ENCODE results near the gene PNPLA7. TPM values are rescaled to one million over a fixed set of nuclear protein-coding genes. Genes with fewer than 3 reads are reported as not detected.

PNPLA7 gene
- total RNA-seq, 1 experiment from 2014 or later, result 1.3 TPM

DNA sequence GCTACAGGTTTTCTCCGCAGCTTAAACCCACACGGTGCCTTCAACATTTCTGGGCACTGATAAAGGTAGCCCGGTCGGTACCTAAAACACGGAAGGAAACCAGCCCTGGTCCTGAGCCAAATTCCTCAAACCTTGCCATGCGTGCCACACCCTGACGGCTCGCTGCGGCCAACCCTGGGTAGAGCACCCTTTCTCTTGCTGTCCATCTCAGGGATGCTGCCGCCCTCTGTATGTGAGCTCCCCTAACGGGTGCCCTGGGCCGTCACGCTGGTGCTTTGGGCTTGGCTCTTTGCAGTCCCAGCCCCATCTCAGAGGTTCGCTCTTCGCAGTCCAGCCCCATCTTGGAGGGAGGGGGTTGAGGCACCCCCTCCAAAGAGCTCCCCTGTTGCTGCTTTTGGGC is 43.9 kb downstream of the PNPLA7 start:
- Mint-ChIP-seq H3K4me1 (no peaks in the 10 kb centered on the region), H3K9me3 (peaks cover 41% of the 10 kb centered on the region), H3K4me3 (no peak overlapping the region), H3K36me3 (peaks cover 21% of the 10 kb centered on the region), H3K27me3 (ENCODE audit: low read depth) (peaks cover 13% of the 10 kb centered on the region), H3K27ac (no peak overlapping the region)
- CTCF ChIA-PET, result no interaction called here
- ATAC-seq (no peak), DNase-seq (ENCODE audit: low spot score) (no peak)
- no peak for TF ChIP-seq ZNF121 (CRISPR knock-in tag; IDR thresholded peaks at IDR 0.05)
- TF ChIP-seq CREM (CRISPR knock-in tag; IDR thresholded peaks at IDR 0.05), result no peak
- no peak for TF ChIP-seq JAZF1 (CRISPR knock-in tag; IDR thresholded peaks at IDR 0.05)
- TF ChIP-seq, protein P1, sequence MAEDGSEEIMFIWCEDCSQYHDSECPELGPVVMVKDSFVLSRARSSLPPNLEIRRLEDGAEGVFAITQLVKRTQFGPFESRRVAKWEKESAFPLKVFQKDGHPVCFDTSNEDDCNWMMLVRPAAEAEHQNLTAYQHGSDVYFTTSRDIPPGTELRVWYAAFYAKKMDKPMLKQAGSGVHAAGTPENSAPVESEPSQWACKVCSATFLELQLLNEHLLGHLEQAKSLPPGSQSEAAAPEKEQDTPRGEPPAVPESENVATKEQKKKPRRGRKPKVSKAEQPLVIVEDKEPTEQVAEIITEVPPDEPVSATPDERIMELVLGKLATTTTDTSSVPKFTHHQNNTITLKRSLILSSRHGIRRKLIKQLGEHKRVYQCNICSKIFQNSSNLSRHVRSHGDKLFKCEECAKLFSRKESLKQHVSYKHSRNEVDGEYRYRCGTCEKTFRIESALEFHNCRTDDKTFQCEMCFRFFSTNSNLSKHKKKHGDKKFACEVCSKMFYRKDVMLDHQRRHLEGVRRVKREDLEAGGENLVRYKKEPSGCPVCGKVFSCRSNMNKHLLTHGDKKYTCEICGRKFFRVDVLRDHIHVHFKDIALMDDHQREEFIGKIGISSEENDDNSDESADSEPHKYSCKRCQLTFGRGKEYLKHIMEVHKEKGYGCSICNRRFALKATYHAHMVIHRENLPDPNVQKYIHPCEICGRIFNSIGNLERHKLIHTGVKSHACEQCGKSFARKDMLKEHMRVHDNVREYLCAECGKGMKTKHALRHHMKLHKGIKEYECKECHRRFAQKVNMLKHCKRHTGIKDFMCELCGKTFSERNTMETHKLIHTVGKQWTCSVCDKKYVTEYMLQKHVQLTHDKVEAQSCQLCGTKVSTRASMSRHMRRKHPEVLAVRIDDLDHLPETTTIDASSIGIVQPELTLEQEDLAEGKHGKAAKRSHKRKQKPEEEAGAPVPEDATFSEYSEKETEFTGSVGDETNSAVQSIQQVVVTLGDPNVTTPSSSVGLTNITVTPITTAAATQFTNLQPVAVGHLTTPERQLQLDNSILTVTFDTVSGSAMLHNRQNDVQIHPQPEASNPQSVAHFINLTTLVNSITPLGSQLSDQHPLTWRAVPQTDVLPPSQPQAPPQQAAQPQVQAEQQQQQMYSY (CRISPR knock-in tag; IDR thresholded peaks at IDR 0.05), result no peak
- TF ChIP-seq NFATC4 (CRISPR knock-in tag; IDR thresholded peaks at IDR 0.05), result no peak
- POLR2A ChIA-PET, result no interaction called here

DNA sequence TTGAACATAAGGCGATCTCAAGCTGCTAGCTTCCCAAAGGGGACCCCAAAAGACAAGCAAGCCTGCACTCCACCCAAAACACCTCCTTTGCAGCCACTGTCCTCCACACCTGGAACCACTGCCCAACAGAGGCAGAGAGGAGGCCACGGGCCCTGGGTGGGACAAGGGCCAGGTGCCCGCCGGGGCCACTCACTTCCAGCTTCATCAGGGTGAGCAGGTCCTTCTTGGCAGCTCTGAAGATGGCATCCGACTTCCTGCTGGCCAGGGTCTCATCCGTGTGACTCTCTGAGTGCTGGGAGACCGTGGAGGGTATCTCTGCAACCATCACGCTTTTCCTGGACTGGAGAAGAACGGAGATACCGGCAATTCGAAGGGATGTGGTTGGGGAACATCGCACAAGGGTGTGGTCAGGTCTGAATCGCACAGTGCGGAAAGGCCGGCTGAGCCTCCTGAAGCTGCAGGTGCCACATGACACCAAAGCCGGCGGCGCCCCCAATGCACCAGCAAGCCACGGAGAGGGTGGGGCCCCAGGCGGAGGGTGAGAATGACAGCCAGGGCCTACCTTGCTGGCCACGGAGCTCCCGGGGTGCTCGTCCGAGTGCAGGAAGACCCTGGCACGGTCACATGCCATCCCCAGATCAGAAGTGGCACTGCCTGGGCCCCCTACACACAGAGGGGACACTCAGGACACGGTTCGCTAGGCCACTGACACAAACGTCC is 44.6 kb downstream of the PNPLA7 start:
- H3K27me3 Mint-ChIP-seq (ENCODE audit: low read depth), result peaks cover 13% of the 10 kb centered on the region
- DNase-seq (ENCODE audit: low spot score), result no peak
- CTCF ChIA-PET, result no interaction called here
- H3K36me3 Mint-ChIP-seq, result peaks cover 20% of the 10 kb centered on the region
- H3K4me1 Mint-ChIP-seq, result no peaks in the 10 kb centered on the region
- TF ChIP-seq, protein P2, sequence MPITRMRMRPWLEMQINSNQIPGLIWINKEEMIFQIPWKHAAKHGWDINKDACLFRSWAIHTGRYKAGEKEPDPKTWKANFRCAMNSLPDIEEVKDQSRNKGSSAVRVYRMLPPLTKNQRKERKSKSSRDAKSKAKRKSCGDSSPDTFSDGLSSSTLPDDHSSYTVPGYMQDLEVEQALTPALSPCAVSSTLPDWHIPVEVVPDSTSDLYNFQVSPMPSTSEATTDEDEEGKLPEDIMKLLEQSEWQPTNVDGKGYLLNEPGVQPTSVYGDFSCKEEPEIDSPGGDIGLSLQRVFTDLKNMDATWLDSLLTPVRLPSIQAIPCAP (CRISPR knock-in tag; IDR thresholded peaks at IDR 0.05), result no peak
- no peak for TF ChIP-seq CREM (CRISPR knock-in tag; IDR thresholded peaks at IDR 0.05)
- no peak overlapping the region for H3K27ac Mint-ChIP-seq
- H3K4me3 Mint-ChIP-seq, result no peak overlapping the region
- POLR2A ChIA-PET, result no interaction called here
- ATAC-seq, result no peak
- H3K9me3 Mint-ChIP-seq, result peaks cover 39% of the 10 kb centered on the region

DNA sequence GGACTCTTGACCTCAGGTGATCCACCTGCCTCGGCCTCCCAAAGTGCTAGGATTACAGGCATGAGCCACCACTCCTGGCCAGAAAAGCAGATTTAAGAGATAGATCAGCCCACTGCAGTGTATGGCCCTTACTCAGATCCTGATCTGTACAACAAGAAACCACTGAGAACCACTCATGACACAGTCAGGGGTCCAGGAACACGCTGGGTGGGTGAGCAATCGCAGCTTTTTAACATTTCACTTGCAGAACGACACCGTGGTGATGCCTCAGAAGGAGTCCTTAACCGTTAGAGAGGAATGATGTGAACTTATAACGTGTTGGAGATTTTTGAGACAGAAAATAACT is 45.8 kb downstream of the PNPLA7 start:
- CTCF ChIA-PET, result no interaction called here
- no peak overlapping the region for H3K27ac Mint-ChIP-seq

More for the DNA sequence above, 45.8 kb downstream of the PNPLA7 start:
- Mint-ChIP-seq H3K36me3 (peaks cover 16% of the 10 kb centered on the region), H3K9me3 (peaks cover 32% of the 10 kb centered on the region), H3K4me3 (no peak overlapping the region), H3K4me1 (no peaks in the 10 kb centered on the region), H3K27me3 (ENCODE audit: low read depth) (peaks cover 13% of the 10 kb centered on the region)
- no peak for ATAC-seq
- no peak for TF ChIP-seq GTF2I (CRISPR knock-in tag; conservative IDR thresholded peaks at IDR 0.05)
- TF ChIP-seq, protein P3, sequence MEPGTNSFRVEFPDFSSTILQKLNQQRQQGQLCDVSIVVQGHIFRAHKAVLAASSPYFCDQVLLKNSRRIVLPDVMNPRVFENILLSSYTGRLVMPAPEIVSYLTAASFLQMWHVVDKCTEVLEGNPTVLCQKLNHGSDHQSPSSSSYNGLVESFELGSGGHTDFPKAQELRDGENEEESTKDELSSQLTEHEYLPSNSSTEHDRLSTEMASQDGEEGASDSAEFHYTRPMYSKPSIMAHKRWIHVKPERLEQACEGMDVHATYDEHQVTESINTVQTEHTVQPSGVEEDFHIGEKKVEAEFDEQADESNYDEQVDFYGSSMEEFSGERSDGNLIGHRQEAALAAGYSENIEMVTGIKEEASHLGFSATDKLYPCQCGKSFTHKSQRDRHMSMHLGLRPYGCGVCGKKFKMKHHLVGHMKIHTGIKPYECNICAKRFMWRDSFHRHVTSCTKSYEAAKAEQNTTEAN (CRISPR knock-in tag; IDR thresholded peaks at IDR 0.05), result no peak
- TF ChIP-seq CBFB (CRISPR knock-in tag; IDR thresholded peaks at IDR 0.05; ENCODE audit: low read depth), result no peak
- TF ChIP-seq, protein P4, sequence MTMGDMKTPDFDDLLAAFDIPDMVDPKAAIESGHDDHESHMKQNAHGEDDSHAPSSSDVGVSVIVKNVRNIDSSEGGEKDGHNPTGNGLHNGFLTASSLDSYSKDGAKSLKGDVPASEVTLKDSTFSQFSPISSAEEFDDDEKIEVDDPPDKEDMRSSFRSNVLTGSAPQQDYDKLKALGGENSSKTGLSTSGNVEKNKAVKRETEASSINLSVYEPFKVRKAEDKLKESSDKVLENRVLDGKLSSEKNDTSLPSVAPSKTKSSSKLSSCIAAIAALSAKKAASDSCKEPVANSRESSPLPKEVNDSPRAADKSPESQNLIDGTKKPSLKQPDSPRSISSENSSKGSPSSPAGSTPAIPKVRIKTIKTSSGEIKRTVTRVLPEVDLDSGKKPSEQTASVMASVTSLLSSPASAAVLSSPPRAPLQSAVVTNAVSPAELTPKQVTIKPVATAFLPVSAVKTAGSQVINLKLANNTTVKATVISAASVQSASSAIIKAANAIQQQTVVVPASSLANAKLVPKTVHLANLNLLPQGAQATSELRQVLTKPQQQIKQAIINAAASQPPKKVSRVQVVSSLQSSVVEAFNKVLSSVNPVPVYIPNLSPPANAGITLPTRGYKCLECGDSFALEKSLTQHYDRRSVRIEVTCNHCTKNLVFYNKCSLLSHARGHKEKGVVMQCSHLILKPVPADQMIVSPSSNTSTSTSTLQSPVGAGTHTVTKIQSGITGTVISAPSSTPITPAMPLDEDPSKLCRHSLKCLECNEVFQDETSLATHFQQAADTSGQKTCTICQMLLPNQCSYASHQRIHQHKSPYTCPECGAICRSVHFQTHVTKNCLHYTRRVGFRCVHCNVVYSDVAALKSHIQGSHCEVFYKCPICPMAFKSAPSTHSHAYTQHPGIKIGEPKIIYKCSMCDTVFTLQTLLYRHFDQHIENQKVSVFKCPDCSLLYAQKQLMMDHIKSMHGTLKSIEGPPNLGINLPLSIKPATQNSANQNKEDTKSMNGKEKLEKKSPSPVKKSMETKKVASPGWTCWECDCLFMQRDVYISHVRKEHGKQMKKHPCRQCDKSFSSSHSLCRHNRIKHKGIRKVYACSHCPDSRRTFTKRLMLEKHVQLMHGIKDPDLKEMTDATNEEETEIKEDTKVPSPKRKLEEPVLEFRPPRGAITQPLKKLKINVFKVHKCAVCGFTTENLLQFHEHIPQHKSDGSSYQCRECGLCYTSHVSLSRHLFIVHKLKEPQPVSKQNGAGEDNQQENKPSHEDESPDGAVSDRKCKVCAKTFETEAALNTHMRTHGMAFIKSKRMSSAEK (CRISPR knock-in tag; IDR thresholded peaks at IDR 0.05; ENCODE audit: borderline replicate concordance), result no peak
- no peak for TF ChIP-seq SOX15 (CRISPR knock-in tag; IDR thresholded peaks at IDR 0.05)
- no peak for DNase-seq (ENCODE audit: low spot score)
- POLR2A ChIA-PET, result no interaction called here
